Lung microvascular endothelial cell (primary cell): ENCODE data around the gene ASIP. TPM values are rescaled to one million over a fixed set of nuclear protein-coding genes. Genes with fewer than 3 reads are reported as not detected.
A peak's percentile ranks its signal among the peaks of the same experiment; 100 is the strongest.
"Not testable (repeated sequence)": the region's sequence is repeated elsewhere in the genome, so short reads cannot be mapped to it uniquely, and the experiment has no call there.

Experiments used
- DNase-seq, 2 donors: peaks; one replicate each; pipeline versions ENCODE4 v3.0.0 to v3.0.0-alpha.2; 2010; ENCODE audit warnings: low read depth in 2 of 2
- total RNA-seq: library from RNA; depleted of rRNA; stranded (reverse); fragments of >200 nt; gene quantifications from 2 replicates; pipeline ENCODE4 v1.2.1, GENCODE V29; 2014

Gene ASIP
- total RNA-seq, 1 donor from 2014 or later: not detected

DNA sequence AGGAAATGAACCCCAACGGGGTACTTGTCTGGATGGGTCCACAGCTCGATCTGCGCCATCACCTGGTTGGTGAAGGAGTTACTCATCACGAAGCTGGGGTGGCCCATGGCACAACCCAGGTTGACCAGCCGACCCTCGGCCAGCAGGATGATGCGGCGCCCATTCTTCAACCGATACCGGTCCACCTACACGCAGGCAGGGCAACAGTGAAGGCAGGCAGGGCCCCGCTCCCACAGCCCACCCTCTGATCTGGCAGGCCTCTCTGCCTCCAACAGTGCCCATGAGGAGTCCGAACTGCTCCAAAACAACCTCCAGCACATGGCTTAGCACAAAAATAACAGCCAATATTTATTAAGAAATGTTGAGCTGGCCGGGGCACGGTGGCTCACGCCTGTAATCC, 44.2 kb downstream of the ASIP start:
- no peak for DNase-seq

GRCh38 chr20:34287500-34287899, 46.3 kb downstream of the ASIP start:
- not testable (repeated sequence) for DNase-seq

DNA sequence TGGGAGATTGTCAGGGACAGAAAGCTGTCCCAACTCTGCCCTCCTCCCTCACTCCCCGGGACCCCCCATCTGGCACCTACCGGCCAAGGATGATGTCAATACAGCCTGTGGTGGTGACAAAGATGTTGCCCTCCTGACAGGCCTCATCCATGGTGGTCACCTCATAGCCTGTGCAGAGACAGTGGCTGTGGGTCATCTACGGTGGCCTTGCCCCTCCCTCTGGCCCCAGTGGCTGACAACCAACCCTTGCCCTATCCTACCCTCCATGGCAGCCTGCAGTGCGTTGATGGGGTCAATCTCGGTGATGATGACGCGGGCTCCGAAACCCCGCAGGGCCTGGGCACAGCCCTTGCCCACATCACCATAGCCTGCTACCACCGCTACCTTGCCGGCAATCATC, 49.2 kb downstream of the ASIP start:
- DNase-seq: no peak

- no peak for DNase-seq
Measured at GRCh38 chr20:34292496-34292895, 51.3 kb downstream of the ASIP start.

DNA sequence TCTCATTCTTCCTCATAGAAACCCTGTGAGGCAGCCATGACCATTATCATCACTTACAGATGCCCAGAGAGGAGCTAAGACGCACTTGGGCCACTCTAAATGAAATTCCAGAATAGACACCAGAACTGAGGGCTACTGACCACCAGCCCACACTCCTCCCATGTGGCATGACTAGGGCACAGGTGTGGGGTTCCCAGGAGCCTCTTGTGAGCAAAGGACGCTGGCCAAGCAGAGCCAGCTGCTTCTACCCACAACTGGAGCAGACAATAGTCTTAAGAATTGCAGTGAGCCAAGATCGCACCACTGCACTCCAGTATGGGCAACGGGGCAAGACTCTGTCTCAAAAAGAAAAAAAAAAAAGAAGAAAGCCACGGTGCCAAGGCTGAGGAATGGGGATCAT, 51.9 kb downstream of the ASIP start:
- no peak for DNase-seq

- DNase-seq: peak in 1 of 2 donors; percentile 34
Measured at GRCh38 chr20:34293589-34293988, 52.4 kb downstream of the ASIP start.

DNA sequence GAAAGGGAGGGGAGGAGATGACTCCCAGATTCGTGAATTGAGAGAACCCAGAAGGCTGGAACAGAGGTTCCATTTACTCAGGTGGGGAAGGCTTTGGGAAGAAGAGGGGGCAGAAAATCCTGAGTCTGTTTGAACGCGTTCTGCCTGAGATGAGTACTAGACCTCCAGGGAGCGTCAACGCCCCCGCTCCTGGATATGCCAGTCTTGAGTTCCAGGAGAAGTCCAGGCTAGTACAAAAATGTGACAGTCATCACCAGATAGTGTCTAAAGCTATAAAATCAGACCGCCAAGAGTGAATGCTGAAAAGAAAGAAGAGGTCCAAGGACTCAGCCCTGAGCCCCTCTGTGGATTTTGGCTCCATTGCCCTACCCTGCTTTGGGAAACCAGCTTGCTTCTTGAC, 53.3 kb downstream of the ASIP start:
- no peak for DNase-seq

DNA sequence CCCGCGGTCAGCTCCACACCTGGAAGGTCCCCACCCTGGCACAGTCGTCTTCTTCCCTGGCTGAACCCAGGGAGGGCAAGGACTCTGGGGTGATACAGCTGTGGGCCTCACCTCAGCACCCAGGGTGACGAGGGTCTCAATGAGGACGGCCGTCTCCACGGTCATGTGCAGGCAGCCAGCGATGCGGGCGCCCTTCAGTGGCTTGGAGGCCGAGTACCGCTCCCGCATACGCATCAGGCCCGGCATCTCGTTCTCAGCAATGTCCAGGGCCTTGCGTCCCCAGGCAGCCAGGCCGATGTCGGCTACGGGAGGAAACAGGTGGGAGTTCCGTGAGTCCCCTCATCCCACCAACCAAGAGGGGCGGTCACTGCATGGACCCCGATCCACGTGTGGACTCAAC, 54.1 kb downstream of the ASIP start:
- DNase-seq: no peak

- DNase-seq: no peak
Measured at GRCh38 chr20:34296468-34296867, 55.2 kb downstream of the ASIP start.

- not testable (repeated sequence) for DNase-seq
Measured at GRCh38 chr20:34298294-34298784, 57.1 kb downstream of the ASIP start.

GRCh38 chr20:34299556-34300255, 58.5 kb downstream of the ASIP start:
- DNase-seq: no peak

DNA sequence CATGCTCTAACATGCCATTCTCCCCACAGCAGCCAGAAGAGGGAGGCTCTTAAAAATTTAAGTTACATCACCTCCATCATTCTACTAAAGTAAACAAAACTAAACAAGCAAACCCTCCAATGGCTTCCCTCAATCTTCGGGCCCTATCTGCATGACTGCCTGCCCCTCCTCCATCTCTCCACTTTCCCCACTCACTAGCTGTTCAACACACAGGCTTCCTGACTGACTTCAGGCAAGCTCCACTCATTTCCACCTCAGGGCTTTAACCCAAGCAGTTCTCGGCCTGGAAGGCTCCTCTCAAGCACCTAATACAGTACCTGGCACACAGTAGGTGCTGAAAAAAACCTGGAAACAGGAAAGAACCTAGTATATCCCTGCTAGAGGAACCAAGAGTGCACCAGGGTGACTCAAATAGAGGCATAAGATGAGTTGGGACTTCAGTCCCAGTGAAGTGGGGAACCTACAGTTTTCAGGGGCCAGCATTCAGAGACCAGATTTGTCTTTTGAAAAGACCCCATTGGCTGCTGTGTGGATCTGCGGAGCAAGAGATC, 59.1 kb downstream of the ASIP start:
- DNase-seq: no peak

DNA sequence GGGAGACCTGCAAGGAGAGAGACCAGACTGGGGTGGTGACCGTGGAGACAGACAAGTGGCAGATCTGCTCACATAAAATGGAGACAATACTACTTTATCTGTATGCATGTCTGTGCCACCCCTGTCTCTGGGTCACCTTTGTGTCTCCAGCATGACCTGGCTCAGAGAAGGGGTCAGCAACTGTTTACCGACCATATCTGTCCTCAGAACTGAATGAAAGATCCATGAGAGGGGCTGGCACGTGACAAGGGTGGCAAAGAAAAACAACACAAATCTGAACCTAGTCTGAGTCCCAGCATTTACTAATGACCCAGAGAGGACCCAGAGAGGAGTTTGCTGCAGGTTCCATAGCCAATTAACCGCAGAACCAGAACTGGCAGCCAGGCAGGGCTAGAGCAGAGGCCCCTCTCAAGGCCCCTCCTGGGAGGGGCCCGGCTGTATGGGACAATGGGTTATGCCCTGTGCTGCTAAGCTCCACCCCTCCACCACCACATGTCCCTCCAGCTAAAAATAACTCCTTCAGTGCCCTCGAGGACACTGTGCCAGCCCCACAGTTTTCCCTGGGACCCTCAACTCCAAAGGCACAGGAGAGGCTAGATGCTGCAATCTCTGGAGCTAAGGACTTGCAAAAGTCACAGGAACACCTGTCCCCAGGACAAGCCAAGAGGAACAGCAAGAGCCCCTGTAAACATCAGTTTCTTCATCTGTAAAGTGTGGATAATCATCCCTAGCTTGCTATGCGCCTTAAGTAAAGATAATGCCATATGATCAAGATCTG, 59.8 kb downstream of the ASIP start:
- peak in 1 of 2 donors; percentile 20 for DNase-seq

GRCh38 chr20:34301587-34302311, 60.5 kb downstream of the ASIP start:
- no peak for DNase-seq

GRCh38 chr20:34302312-34302722, 61.1 kb downstream of the ASIP start:
- peak; percentile 13 to 20 for DNase-seq

GRCh38 chr20:34302723-34303533, 61.7 kb downstream of the ASIP start, which contains the start of gene AHCY:
Gene AHCY (minus strand): TSS chr20:34303355. CDS start chr20:34303270, 85 bp downstream.
- DNase-seq: peak; percentile 96

GRCh38 chr20:34305333-34306230, 64.4 kb downstream of the ASIP start:
- no peak for DNase-seq

DNA sequence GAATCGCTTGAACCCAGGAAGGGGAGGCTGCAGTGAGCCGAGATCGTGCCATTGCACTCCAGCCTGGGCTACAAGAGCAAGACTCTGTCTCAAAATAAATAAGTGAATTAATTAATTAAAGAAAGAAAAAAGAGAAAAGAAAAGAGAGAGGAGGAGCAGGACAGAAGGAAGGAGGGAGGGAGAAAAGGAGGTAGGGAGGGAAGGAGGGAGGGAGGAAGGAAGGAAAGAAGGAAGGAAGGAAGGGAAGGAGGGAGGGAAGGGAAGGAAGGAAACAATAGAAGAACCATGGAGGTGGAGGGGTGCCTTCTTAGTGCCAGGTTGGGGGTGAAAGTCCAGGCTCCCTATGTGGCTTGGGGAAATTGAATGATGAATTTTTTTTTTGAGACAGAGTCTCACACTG, 68.5 kb downstream of the ASIP start:
- no peak for DNase-seq

- DNase-seq: no peak
Measured at GRCh38 chr20:34310481-34311117, 69.4 kb downstream of the ASIP start.
